ENCODE results near the gene ITGB2. TPM values are rescaled to one million over a fixed set of nuclear protein-coding genes. Genes with fewer than 3 reads are reported as not detected.

The ITGB2 gene
- total RNA-seq, 1 experiment from 2014 or later: 1.5 TPM

- Histone ChIP-seq H3K4me1 (ENCODE audit: control insufficient read depth in 1 of 2, insufficient read depth in 2 of 2, low read length in 2 of 2) (peaks cover 7 to 16% of the 10 kb centered on the region in 2 experiments; a peak in 3 of 4 replicates), H4K20me1 (ENCODE audit: insufficient read depth) (no peaks in the 10 kb centered on the region), H3K9me3 (ENCODE audit: control insufficient read depth in 1 of 2, insufficient read depth in 1 of 2, low read depth in 1 of 2, low read length in 2 of 2) (no peaks in the 10 kb centered on the region), H3K36me3 (ENCODE audit: control insufficient read depth in 1 of 2, insufficient read depth in 2 of 2, low read length in 2 of 2) (no peaks in the 10 kb centered on the region), H3K27me3 (ENCODE audit: insufficient read depth, low read length) (no peaks in the 10 kb centered on the region), H3K4me2 (ENCODE audit: low read length) (no peak overlapping the region), H3K27ac (ENCODE audit: low read depth, low read length) (no peak overlapping the region), H2AFZ (ENCODE audit: low read depth, low read length, poor library complexity, severe bottlenecking) (no peak overlapping the region), H3K9ac (ENCODE audit: low read length) (no peak overlapping the region), H3K79me2 (ENCODE audit: insufficient read depth, low read length) (no peaks in the 10 kb centered on the region), H3K9me2 (ENCODE audit: insufficient read depth) (no peaks in the 10 kb centered on the region), H3K4me3 (replicated peaks in 1 of 2; ENCODE audit: low read depth in 1 of 2, low read length in 2 of 2) (no peak overlapping the region)
- ATAC-seq (no peak), DNase-seq (ENCODE audit: low read depth, low spot score) (no peak)
- intact Hi-C loops (cut with micrococcal nuclease): no loop called here
- TF ChIP-seq RAD21 (IDR thresholded peaks at IDR 0.05; ENCODE audit: low read depth) (no peak), REST (IDR thresholded peaks at IDR 0.05; ENCODE audit: low read depth) (no peak), CTCF (IDR thresholded peaks at IDR 0.05 in 2 of 3, conservative IDR thresholded peaks at IDR 0.05 in 1 of 3; ENCODE audit: borderline replicate concordance in 1 of 3, insufficient read depth in 1 of 3, low read depth in 2 of 3, low read length in 2 of 3) (no peak), ZBTB33 (IDR thresholded peaks at IDR 0.05; ENCODE audit: extremely low read depth, insufficient replicate concordance, low read length) (no peak), YY1 (IDR thresholded peaks at IDR 0.05; ENCODE audit: extremely low read depth, insufficient replicate concordance, low read depth, low read length) (no peak), CEBPB (IDR thresholded peaks at IDR 0.05; ENCODE audit: low read depth) (no peak)
- no TSS peak for BruUV-seq (replicated peaks)
- ChIA-PET RAD21 (ENCODE audit: low non-redundant PET in 1 of 2, low total read pairs in 2 of 2, uncharacterized antibody in 2 of 2, unreplicated experiment in 2 of 2) (no interaction called here), POLR2A (no interaction called here), CTCF (no interaction called here)
Observed at GRCh38 chr21:44840771-44841170, 79.9 kb downstream of the ITGB2 start.
